MM.1S (cell line): ENCODE results near the gene SRGAP3.

Experiments
- EZH2 ChIP-seq: fragments of 300-600 bp; sonication (generic); optimal IDR thresholded peaks from 2 replicates; pipeline ENCODE3; 2017; ENCODE audit warnings: low read depth, mild to moderate bottlenecking, antibody characterized with exemption, low read length, mixed read lengths
- EZH2phosphoT487 ChIP-seq: fragments of 300-600 bp; sonication (generic); IDR thresholded peaks from 2 replicates; pipeline ENCODE4 v1.6.1; 2018; ENCODE audit warnings: antibody characterized with exemption, low read length
- TF ChIP-seq, protein P1 (sequence below): fragments of 300-600 bp; sonication (generic); IDR thresholded peaks from 2 replicates; pipeline ENCODE4 v1.5.1; 2016; ENCODE audit warnings: antibody characterized with exemption, low read length, mixed read lengths

GRCh38 chr3:9238276-9238675 is 11.2 kb downstream of the SRGAP3 start:
- TF ChIP-seq, protein P1, sequence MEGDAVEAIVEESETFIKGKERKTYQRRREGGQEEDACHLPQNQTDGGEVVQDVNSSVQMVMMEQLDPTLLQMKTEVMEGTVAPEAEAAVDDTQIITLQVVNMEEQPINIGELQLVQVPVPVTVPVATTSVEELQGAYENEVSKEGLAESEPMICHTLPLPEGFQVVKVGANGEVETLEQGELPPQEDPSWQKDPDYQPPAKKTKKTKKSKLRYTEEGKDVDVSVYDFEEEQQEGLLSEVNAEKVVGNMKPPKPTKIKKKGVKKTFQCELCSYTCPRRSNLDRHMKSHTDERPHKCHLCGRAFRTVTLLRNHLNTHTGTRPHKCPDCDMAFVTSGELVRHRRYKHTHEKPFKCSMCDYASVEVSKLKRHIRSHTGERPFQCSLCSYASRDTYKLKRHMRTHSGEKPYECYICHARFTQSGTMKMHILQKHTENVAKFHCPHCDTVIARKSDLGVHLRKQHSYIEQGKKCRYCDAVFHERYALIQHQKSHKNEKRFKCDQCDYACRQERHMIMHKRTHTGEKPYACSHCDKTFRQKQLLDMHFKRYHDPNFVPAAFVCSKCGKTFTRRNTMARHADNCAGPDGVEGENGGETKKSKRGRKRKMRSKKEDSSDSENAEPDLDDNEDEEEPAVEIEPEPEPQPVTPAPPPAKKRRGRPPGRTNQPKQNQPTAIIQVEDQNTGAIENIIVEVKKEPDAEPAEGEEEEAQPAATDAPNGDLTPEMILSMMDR = no peak
- TF ChIP-seq EZH2 = no peak
- no peak for TF ChIP-seq EZH2phosphoT487
